Naive thymus-derived CD4-positive, alpha-beta T cell (primary cell): ENCODE data around the gene NARS2. TPM values are rescaled to one million over a fixed set of nuclear protein-coding genes. Genes with fewer than 3 reads are reported as not detected.
A peak's percentile ranks its signal among the peaks of the same experiment; 100 is the strongest.

Experiments used
- ATAC-seq: fragments of 150-1000 bp; cut with Tn5 transposase; 2 replicates; pipeline ENCODE4 v1.10.0; 2021; ENCODE audit warnings: mild to moderate bottlenecking, moderate library complexity
- CTCF ChIA-PET: fragments of 350-600 bp; sonication (Branson Sonifier 250); formaldehyde crosslinking; loops from one replicate; lab custom pipeline; 2021; ENCODE audit warnings: antibody characterized with exemption; lab: Charles Lee
- POLR2A ChIA-PET: fragments of 350-600 bp; sonication (Branson Sonifier 250); formaldehyde crosslinking; loops from one replicate; lab custom pipeline; 2021; ENCODE audit warnings: antibody characterized with exemption, inconsistent platforms; lab: Charles Lee
- DNase-seq, 9 donors: peaks; one replicate each; pipeline versions ENCODE4 v3.0.0 to v3.0.0-alpha.2; 2020 to 2022; ENCODE audit warnings: mixed read lengths in 1 of 9
- H3K27ac ChIP-seq: one replicate; pipeline ENCODE4 v1.7.0; 2013; ENCODE audit warnings: mild to moderate bottlenecking, low read depth, low read length, moderate library complexity
- H3K27me3 ChIP-seq, 2 donors: one replicate each; pipeline ENCODE4 v1.7.0; 2013; ENCODE audit warnings: low read length in 2 of 2, mild to moderate bottlenecking in 2 of 2, moderate library complexity in 2 of 2; ENCODE audit not compliant: control insufficient read depth in 2 of 2, insufficient read depth in 2 of 2
- H3K36me3 ChIP-seq, 3 experiments: 1 replicate in 2 of 3; 2 replicates in 1 of 3; pipeline ENCODE4 v1.7.0; 2013; ENCODE audit warnings: low read length in 3 of 3, mild to moderate bottlenecking in 3 of 3, moderate library complexity in 1 of 3; ENCODE audit not compliant: insufficient read depth in 3 of 3, control insufficient read depth in 2 of 3
- H3K4me1 ChIP-seq, 2 donors: one replicate each; pipeline ENCODE4 v1.7.0; 2013; ENCODE audit warnings: low read length in 2 of 2, mild to moderate bottlenecking in 2 of 2, moderate library complexity in 1 of 2; ENCODE audit not compliant: control insufficient read depth in 2 of 2, insufficient read depth in 2 of 2
- H3K4me3 ChIP-seq: 2 replicates; pipeline ENCODE4 v1.7.0; 2013; ENCODE audit warnings: mild to moderate bottlenecking, low read length
- H3K9me3 ChIP-seq, 3 experiments: 1 replicate in 2 of 3; 2 replicates in 1 of 3; pipeline ENCODE4 v1.7.0; 2013; ENCODE audit warnings: low read length in 3 of 3; ENCODE audit not compliant: control insufficient read depth in 2 of 3
- H3K27ac Mint-ChIP-seq, 9 donors: one replicate each; pipeline ENCODE4 v1.8.0; 2020 to 2022; ENCODE audit warnings: mixed read lengths in 9 of 9, mild to moderate bottlenecking in 8 of 9, moderate library complexity in 5 of 9, inconsistent platforms in 2 of 9
- H3K27me3 Mint-ChIP-seq, 5 donors: one replicate each; pipeline ENCODE4 v1.8.0; 2021 to 2022; ENCODE audit warnings: mixed read lengths in 5 of 5, mild to moderate bottlenecking in 1 of 5
- H3K36me3 Mint-ChIP-seq, 5 donors: one replicate each; pipeline ENCODE4 v1.8.0; 2020 to 2022; ENCODE audit warnings: mixed read lengths in 5 of 5, mild to moderate bottlenecking in 3 of 5, inconsistent platforms in 1 of 5
- H3K4me1 Mint-ChIP-seq, 7 donors: one replicate each; pipeline ENCODE4 v1.8.0; 2020 to 2022; ENCODE audit warnings: mixed read lengths in 7 of 7, mild to moderate bottlenecking in 3 of 7, inconsistent platforms in 1 of 7
- H3K4me3 Mint-ChIP-seq, 10 donors: one replicate each; pipeline ENCODE4 v1.8.0; 2020 to 2022; ENCODE audit warnings: mild to moderate bottlenecking in 10 of 10, mixed read lengths in 10 of 10, moderate library complexity in 6 of 10, inconsistent platforms in 2 of 10
- H3K9me3 Mint-ChIP-seq, 11 donors: one replicate each; pipeline ENCODE4 v1.8.0; 2020 to 2022; ENCODE audit warnings: mixed read lengths in 11 of 11, mild to moderate bottlenecking in 4 of 11, inconsistent platforms in 1 of 11, moderate library complexity in 1 of 11
- intact Hi-C, 2 donors: fragments of 100-400 bp; cut with micrococcal nuclease; formaldehyde crosslinking; loops; one replicate each; pipeline ENCODE4 v1.15.1; 2023
- polyA plus RNA-seq, 2 donors: library from polyadenylated mRNA; unstranded; fragments of 300-500 nt; fragmentation: Illumina TruSeq; gene quantifications; one replicate each; pipeline ENCODE4 v1.2.3, GENCODE V29; 2021
- total RNA-seq, 6 experiments: library from RNA in 5 of 6; stranded (reverse) in 5 of 6; gene quantifications; 1 replicate in 5 of 6; 2 replicates in 1 of 6; pipeline ENCODE4 v1.2.3 and lab custom pipeline; 2021 to 2026

Gene NARS2, protein sequence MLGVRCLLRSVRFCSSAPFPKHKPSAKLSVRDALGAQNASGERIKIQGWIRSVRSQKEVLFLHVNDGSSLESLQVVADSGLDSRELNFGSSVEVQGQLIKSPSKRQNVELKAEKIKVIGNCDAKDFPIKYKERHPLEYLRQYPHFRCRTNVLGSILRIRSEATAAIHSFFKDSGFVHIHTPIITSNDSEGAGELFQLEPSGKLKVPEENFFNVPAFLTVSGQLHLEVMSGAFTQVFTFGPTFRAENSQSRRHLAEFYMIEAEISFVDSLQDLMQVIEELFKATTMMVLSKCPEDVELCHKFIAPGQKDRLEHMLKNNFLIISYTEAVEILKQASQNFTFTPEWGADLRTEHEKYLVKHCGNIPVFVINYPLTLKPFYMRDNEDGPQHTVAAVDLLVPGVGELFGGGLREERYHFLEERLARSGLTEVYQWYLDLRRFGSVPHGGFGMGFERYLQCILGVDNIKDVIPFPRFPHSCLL
- 10 to 100 TPM in 4 of 5 experiments, 1 to 10 TPM in 1; 9.3 to 21.5 (median 19.7) TPM for total RNA-seq
- polyA plus RNA-seq, result 10 to 100 TPM; 14.1 to 19.0 TPM
- total RNA-seq (lab: John Stamatoyannopoulos, UW), result 30.6 reads per million, percentile 60 among the genes with 10 or more reads in this experiment

DNA sequence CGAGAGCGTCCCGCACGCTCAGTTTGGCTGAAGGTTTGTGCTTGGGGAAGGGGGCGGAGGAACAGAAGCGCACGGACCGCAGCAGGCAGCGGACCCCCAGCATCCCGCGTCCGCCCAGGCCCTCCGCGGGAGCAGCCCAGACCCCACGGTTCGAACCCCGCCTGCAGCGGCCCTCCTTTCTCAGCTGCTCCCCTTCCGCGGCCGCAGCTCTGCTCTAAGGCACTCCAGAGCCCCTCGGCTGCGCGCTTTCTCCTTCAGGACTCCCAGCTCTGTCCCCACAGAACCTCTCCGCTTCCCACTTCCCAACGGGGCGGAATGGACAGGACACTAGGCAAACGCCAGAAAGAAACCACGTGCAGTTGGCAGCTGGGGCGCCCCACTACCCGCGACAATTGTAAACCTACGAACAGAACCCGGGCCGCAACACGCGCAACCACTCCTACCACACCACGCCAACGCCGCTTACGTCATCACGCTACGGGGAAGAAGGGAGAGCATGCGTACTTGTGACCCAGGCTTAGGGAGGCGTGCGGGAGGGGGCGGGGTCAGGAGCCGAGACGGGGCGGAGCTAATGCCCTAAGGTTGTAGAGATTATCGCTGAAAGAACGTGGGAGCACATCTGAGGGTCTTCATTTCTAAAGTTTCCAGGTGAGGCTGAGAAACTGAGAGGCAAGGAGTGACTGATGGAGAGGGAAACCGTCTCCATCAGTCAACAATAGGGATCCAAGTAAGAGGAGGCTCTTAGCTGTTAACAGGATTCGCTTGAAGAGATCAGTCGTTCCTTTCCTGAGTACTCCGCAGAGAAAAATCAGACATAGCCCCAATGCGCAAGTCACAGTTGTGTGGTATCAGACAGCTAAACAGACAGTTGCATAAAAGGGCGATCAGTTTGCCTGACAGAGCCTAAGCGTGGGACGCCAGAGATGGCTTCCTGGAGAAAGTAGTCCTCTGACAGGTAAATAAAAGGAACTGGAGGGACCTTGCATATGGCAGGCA lies at the start of gene NARS2:
NARS2 (minus strand) TSS at position 479 of the 996 bp plus-strand sequence; CDS start at position 103, 376 bp downstream.
- ATAC-seq (peak; percentile 99), DNase-seq (peak; percentile 89 to 97 (median 96))
- peak within 1 kb of the TSS; percentile 93 to 100 (median 98) for H3K4me3 Mint-ChIP-seq
- ChIA-PET CTCF (interaction anchor here (1.0 to 2.6 kb wide), 3 partner anchors 10 to 71 kb away, joined by 3 to 29 read pairs (median 4); no protein-coding TSS in a partner anchor), POLR2A (interaction anchor here (0.9 to 2.4 kb wide), 5 partner anchors 10 to 580 kb away, joined by 3 to 15 read pairs (median 6); partner anchors contain the start of genes ALG8 and INTS4)
- intact Hi-C loops, result loop anchor here (1.0 to 10.0 kb wide), 12 partner anchors 10 to 1527 kb away; partner anchors contain the start of genes GAB2 (in 2 of the 2), INTS4 (in 2 of the 2), KCTD21 (in 2 of the 2) and USP35 (in 2 of the 2)
- H3K4me1 Mint-ChIP-seq, result peaks cover 24 to 63% (median 50%) of the 10 kb centered on the region in 7 donors
- peaks cover 0 to 5% (median 0%) of the 10 kb centered on the region in 5 donors for H3K27me3 Mint-ChIP-seq
- no peaks in the 10 kb centered on the region for H3K27me3 ChIP-seq
- H3K4me3 ChIP-seq, result peak within 1 kb of the TSS; percentile 70
- H3K9me3 Mint-ChIP-seq, result peaks cover 0 to 2% (median 0%) of the 10 kb centered on the region in 11 donors
- H3K4me1 ChIP-seq, result peaks cover 7 to 21% of the 10 kb centered on the region in 2 donors
- peak within 1 kb of the TSS; percentile 96 for H3K27ac ChIP-seq
- H3K36me3 Mint-ChIP-seq, result peaks cover 0 to 14% (median 11%) of the 10 kb centered on the region in 5 donors
- H3K27ac Mint-ChIP-seq, result peak within 1 kb of the TSS; percentile 86 to 99 (median 98)
- H3K36me3 ChIP-seq, result peaks cover 0 to 16% (median 0%) of the 10 kb centered on the region in 3 experiments
- H3K9me3 ChIP-seq, result no peaks in the 10 kb centered on the region

DNA sequence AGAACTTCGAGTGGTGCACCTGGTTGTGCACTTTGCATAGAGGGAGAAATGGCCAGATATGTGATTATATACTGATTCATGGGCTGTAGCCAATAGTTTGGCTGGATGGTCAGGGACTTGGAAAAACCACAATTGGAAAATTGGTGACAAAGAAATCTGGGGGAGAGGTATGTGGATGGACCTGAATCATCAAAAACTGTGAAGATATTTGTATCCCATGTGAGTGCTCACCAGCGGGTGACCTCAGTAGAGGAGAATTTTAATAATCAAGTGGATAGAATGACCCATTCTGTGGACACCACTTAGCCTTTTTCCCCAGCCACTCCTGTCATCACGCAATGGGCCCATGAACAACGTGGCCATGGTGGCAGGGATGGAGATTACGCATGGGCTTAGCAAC lies 48.0 kb upstream of the NARS2 start:
- H3K4me1 ChIP-seq, result no peaks in the 10 kb centered on the region

DNA sequence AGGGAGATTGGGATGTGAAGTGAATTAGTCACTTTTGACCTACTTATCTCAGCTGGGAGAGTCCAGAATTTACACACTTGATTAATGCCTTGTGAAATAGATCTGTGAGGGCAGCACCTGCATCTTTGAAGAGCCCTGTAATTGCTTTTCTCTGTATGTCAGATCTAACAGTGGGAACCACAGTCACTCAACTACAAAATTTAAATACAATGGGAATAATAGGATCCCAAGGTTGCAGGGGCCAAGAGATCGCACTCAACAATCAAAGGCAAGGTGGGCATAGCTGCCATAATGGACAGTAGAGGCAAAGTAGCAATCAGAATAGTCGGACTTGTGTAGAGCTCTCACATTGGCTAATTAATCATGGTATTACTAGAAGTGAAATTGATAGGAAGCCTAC lies 45.5 kb upstream of the NARS2 start:
- H3K4me1 ChIP-seq, result no peaks in the 10 kb centered on the region
- peaks cover 3 to 11% (median 6%) of the 10 kb centered on the region in 5 donors for H3K27me3 Mint-ChIP-seq
- no peak overlapping the region for H3K4me3 ChIP-seq
- DNase-seq (no peak), ATAC-seq (no peak)
- H3K9me3 ChIP-seq, result peaks cover 0 to 3% (median 0%) of the 10 kb centered on the region in 3 experiments
- H3K4me3 Mint-ChIP-seq, result no peak overlapping the region
- peaks cover 8 to 24% (median 10%) of the 10 kb centered on the region in 11 donors for H3K9me3 Mint-ChIP-seq
- H3K27me3 ChIP-seq, result no peaks in the 10 kb centered on the region
- POLR2A ChIA-PET, result no interaction called here
- peaks cover 0 to 9% (median 5%) of the 10 kb centered on the region in 5 donors for H3K36me3 Mint-ChIP-seq
- H3K27ac Mint-ChIP-seq, result no peak overlapping the region
- no peaks in the 10 kb centered on the region for H3K36me3 ChIP-seq
- CTCF ChIA-PET, result no interaction called here
- no peaks in the 10 kb centered on the region for H3K4me1 Mint-ChIP-seq
- intact Hi-C loops, result no loop called here
- H3K27ac ChIP-seq, result no peak overlapping the region

More for the DNA sequence above, 48.0 kb upstream of the NARS2 start:
- no peak for DNase-seq
- no peak overlapping the region for H3K4me3 Mint-ChIP-seq
- peaks cover 8 to 24% (median 12%) of the 10 kb centered on the region in 11 donors for H3K9me3 Mint-ChIP-seq
- intact Hi-C loops, result no loop called here
- no peaks in the 10 kb centered on the region for H3K4me1 Mint-ChIP-seq
- no peak overlapping the region for H3K27ac Mint-ChIP-seq
- peaks cover 0 to 9% (median 5%) of the 10 kb centered on the region in 5 donors for H3K36me3 Mint-ChIP-seq
- no peak overlapping the region for H3K4me3 ChIP-seq
- peaks cover 3 to 16% (median 11%) of the 10 kb centered on the region in 5 donors for H3K27me3 Mint-ChIP-seq
- no peak overlapping the region for H3K27ac ChIP-seq
- H3K36me3 ChIP-seq, result no peaks in the 10 kb centered on the region
- no peak for ATAC-seq
- ChIA-PET POLR2A (no interaction called here), CTCF (no interaction called here)
- H3K27me3 ChIP-seq, result no peaks in the 10 kb centered on the region
- peaks cover 0 to 3% (median 0%) of the 10 kb centered on the region in 3 experiments for H3K9me3 ChIP-seq

- POLR2A ChIA-PET, result no interaction called here
- intact Hi-C loops, result no loop called here
- H3K36me3 ChIP-seq, result no peaks in the 10 kb centered on the region
- no peaks in the 10 kb centered on the region for H3K27me3 ChIP-seq
- Mint-ChIP-seq H3K36me3 (peaks cover 0 to 9% (median 5%) of the 10 kb centered on the region in 5 donors), H3K4me3 (no peak overlapping the region), H3K27ac (no peak overlapping the region), H3K9me3 (peaks cover 8 to 18% (median 12%) of the 10 kb centered on the region in 11 donors), H3K27me3 (peaks cover 0 to 18% (median 5%) of the 10 kb centered on the region in 5 donors), H3K4me1 (no peaks in the 10 kb centered on the region)
- no peak overlapping the region for H3K4me3 ChIP-seq
- no peak overlapping the region for H3K27ac ChIP-seq
- no peaks in the 10 kb centered on the region for H3K4me1 ChIP-seq
- DNase-seq, result no peak
- H3K9me3 ChIP-seq, result peaks cover 0 to 3% (median 0%) of the 10 kb centered on the region in 3 experiments
- CTCF ChIA-PET, result no interaction called here
- no peak for ATAC-seq
Observed at GRCh38 chr11:78615724-78616123, 41.1 kb upstream of the NARS2 start.

- H3K36me3 Mint-ChIP-seq, result no peaks in the 10 kb centered on the region
- POLR2A ChIA-PET, result no interaction called here
- Histone ChIP-seq H3K36me3 (no peaks in the 10 kb centered on the region), H3K27me3 (no peaks in the 10 kb centered on the region), H3K9me3 (no peaks in the 10 kb centered on the region), H3K27ac (no peak overlapping the region), H3K4me3 (no peak overlapping the region), H3K4me1 (no peaks in the 10 kb centered on the region)
- ATAC-seq (no peak), DNase-seq (no peak)
- H3K4me1 Mint-ChIP-seq, result no peaks in the 10 kb centered on the region
- H3K27me3 Mint-ChIP-seq, result peaks cover 0 to 18% (median 4%) of the 10 kb centered on the region in 5 donors
- no peak overlapping the region for H3K27ac Mint-ChIP-seq
- CTCF ChIA-PET, result no interaction called here
- intact Hi-C loops, result no loop called here
- peaks cover 0 to 6% (median 0%) of the 10 kb centered on the region in 11 donors for H3K9me3 Mint-ChIP-seq
- no peak overlapping the region for H3K4me3 Mint-ChIP-seq
Observed at GRCh38 chr11:78613378-78613813, 38.7 kb upstream of the NARS2 start.
